HEK293 (cell line): Measurements from ENCODE around the gene RNF217.

Source experiments
- BCL11A ChIP-seq: fragments of 450-650 bp; formaldehyde crosslinking; IDR thresholded peaks from 2 replicates; pipeline ENCODE4 v1.5.1; 2016; ENCODE audit warnings: low read depth, missing biosample characterization, missing genetic modification characterization
- BCL6B ChIP-seq: fragments of 450-650 bp; formaldehyde crosslinking; IDR thresholded peaks from 2 replicates; pipeline ENCODE4 v1.5.1; 2017; ENCODE audit warnings: missing biosample characterization, missing genetic modification characterization
- SALL2 ChIP-seq: fragments of 450-650 bp; formaldehyde crosslinking; IDR thresholded peaks from 2 replicates; pipeline ENCODE4 v1.5.0; 2017; ENCODE audit warnings: missing biosample characterization, mild to moderate bottlenecking, missing genetic modification characterization, borderline replicate concordance
- SP7 ChIP-seq: fragments of 450-650 bp; formaldehyde crosslinking; IDR thresholded peaks from 2 replicates; pipeline ENCODE4 v1.5.1; 2016; ENCODE audit warnings: missing biosample characterization, missing genetic modification characterization
- TSHZ1 ChIP-seq: fragments of 450-650 bp; formaldehyde crosslinking; IDR thresholded peaks from 2 replicates; pipeline ENCODE4 v1.5.1; 2016; ENCODE audit warnings: missing biosample characterization, missing genetic modification characterization, borderline replicate concordance
- YY1 ChIP-seq: fragments of 450-650 bp; formaldehyde crosslinking; IDR thresholded peaks from 2 replicates; pipeline ENCODE4 v1.5.1; 2018; ENCODE audit warnings: missing biosample characterization, missing genetic modification characterization
- YY2 ChIP-seq: fragments of 450-650 bp; formaldehyde crosslinking; IDR thresholded peaks from 2 replicates; pipeline ENCODE4 v1.5.1; 2016; ENCODE audit warnings: missing biosample characterization, missing genetic modification characterization
- ZBTB8A ChIP-seq: fragments of 450-650 bp; formaldehyde crosslinking; IDR thresholded peaks from 2 replicates; pipeline ENCODE4 v1.5.1; 2016; ENCODE audit warnings: missing biosample characterization, missing genetic modification characterization
- ZFP69B ChIP-seq: fragments of 450-650 bp; formaldehyde crosslinking; IDR thresholded peaks from 2 replicates; pipeline ENCODE4 v1.5.1; 2016; ENCODE audit warnings: missing biosample characterization, missing genetic modification characterization
- ZNF19 ChIP-seq: fragments of 450-650 bp; formaldehyde crosslinking; IDR thresholded peaks from 2 replicates; pipeline ENCODE4; 2016; ENCODE audit warnings: missing biosample characterization, missing genetic modification characterization, low read depth
- ZNF239 ChIP-seq: fragments of 450-650 bp; formaldehyde crosslinking; IDR thresholded peaks from 2 replicates; pipeline ENCODE4 v1.5.1; 2016; ENCODE audit warnings: missing biosample characterization, missing genetic modification characterization
- ZNF266 ChIP-seq: fragments of 450-650 bp; formaldehyde crosslinking; IDR thresholded peaks from 2 replicates; pipeline ENCODE4 v1.5.1; 2016; ENCODE audit warnings: missing biosample characterization, missing genetic modification characterization, low read depth
- ZNF274 ChIP-seq, 2 experiments: fragments of 200-500 bp in 1 of 2; fragments of 450-650 bp in 1 of 2; sonication (Bioruptor generic) in 1 of 2; formaldehyde crosslinking in 1 of 2; IDR thresholded peaks; 2 replicates each; pipeline versions ENCODE4 v1.5.1 to v1.6.1; 2014 to 2016; ENCODE audit warnings: borderline replicate concordance in 1 of 2, inconsistent platforms in 1 of 2, low read length in 1 of 2, missing biosample characterization in 1 of 2, missing genetic modification characterization in 1 of 2
- ZNF302 ChIP-seq: fragments of 450-650 bp; formaldehyde crosslinking; IDR thresholded peaks from 2 replicates; pipeline ENCODE4 v1.5.1; 2016; ENCODE audit warnings: missing biosample characterization, missing genetic modification characterization, low read depth
- ZNF335 ChIP-seq: fragments of 450-650 bp; formaldehyde crosslinking; conservative IDR thresholded peaks from 2 replicates; pipeline ENCODE4 v1.5.1; 2016; ENCODE audit warnings: missing biosample characterization, missing genetic modification characterization
- ZNF341 ChIP-seq: fragments of 450-650 bp; formaldehyde crosslinking; IDR thresholded peaks from 2 replicates; pipeline ENCODE4; 2016; ENCODE audit warnings: low read depth, missing biosample characterization, missing genetic modification characterization
- ZNF350 ChIP-seq: fragments of 450-650 bp; formaldehyde crosslinking; IDR thresholded peaks from 2 replicates; pipeline ENCODE4 v1.5.0; 2017; ENCODE audit warnings: missing biosample characterization, mild to moderate bottlenecking, missing genetic modification characterization
- ZNF37A ChIP-seq: fragments of 450-650 bp; IDR thresholded peaks from 2 replicates; pipeline ENCODE4 v1.5.1; 2018; ENCODE audit warnings: missing biosample characterization, missing genetic modification characterization
- ZNF423 ChIP-seq: fragments of 450-650 bp; formaldehyde crosslinking; IDR thresholded peaks from 2 replicates; pipeline ENCODE4 v1.5.1; 2016; ENCODE audit warnings: missing biosample characterization, missing genetic modification characterization
- ZNF473 ChIP-seq: fragments of 450-650 bp; formaldehyde crosslinking; IDR thresholded peaks from 2 replicates; pipeline ENCODE4 v1.5.1; 2017; ENCODE audit warnings: missing biosample characterization, missing genetic modification characterization
- ZNF510 ChIP-seq: fragments of 450-650 bp; formaldehyde crosslinking; IDR thresholded peaks from 2 replicates; pipeline ENCODE4 v1.5.1; 2018; ENCODE audit warnings: mild to moderate bottlenecking, missing genetic modification characterization, missing biosample characterization; ENCODE audit not compliant: insufficient replicate concordance
- ZNF514 ChIP-seq: fragments of 450-650 bp; formaldehyde crosslinking; IDR thresholded peaks from 2 replicates; pipeline ENCODE4 v1.5.1; 2016; ENCODE audit warnings: missing biosample characterization, missing genetic modification characterization
- ZNF549 ChIP-seq: fragments of 450-650 bp; IDR thresholded peaks from 2 replicates; pipeline ENCODE4 v1.5.1; 2018; ENCODE audit warnings: missing biosample characterization, missing genetic modification characterization, mild to moderate bottlenecking, inconsistent platforms, moderate library complexity
- ZNF560 ChIP-seq: fragments of 450-650 bp; formaldehyde crosslinking; IDR thresholded peaks from 2 replicates; pipeline ENCODE4 v1.5.1; 2017; ENCODE audit warnings: missing biosample characterization, missing genetic modification characterization, borderline replicate concordance
- ZNF561 ChIP-seq: fragments of 450-650 bp; IDR thresholded peaks from 2 replicates; pipeline ENCODE4 v1.5.1; 2018; ENCODE audit warnings: missing biosample characterization, missing genetic modification characterization, borderline replicate concordance
- ZNF639 ChIP-seq: fragments of 450-650 bp; formaldehyde crosslinking; IDR thresholded peaks from 2 replicates; pipeline ENCODE4 v1.5.1; 2016; ENCODE audit warnings: missing biosample characterization, missing genetic modification characterization
- ZNF664 ChIP-seq: fragments of 450-650 bp; formaldehyde crosslinking; IDR thresholded peaks from 2 replicates; pipeline ENCODE4 v1.5.1; 2016; ENCODE audit warnings: missing biosample characterization, missing genetic modification characterization
- ZNF677 ChIP-seq: fragments of 450-650 bp; IDR thresholded peaks from 2 replicates; pipeline ENCODE4 v1.5.0; 2018; ENCODE audit warnings: missing biosample characterization, mild to moderate bottlenecking, missing genetic modification characterization, moderate library complexity
- ZNF830 ChIP-seq: fragments of 450-650 bp; IDR thresholded peaks from 2 replicates; pipeline ENCODE4 v1.5.0; 2018; ENCODE audit warnings: missing biosample characterization, missing genetic modification characterization, low read depth, mild to moderate bottlenecking, moderate library complexity
- ZSCAN18 ChIP-seq: fragments of 450-650 bp; formaldehyde crosslinking; IDR thresholded peaks from 2 replicates; pipeline ENCODE4 v1.5.1; 2016; ENCODE audit warnings: missing biosample characterization, missing genetic modification characterization
- TF ChIP-seq, protein P1 (sequence below): fragments of 450-650 bp; formaldehyde crosslinking; IDR thresholded peaks from 2 replicates; pipeline ENCODE4 v1.5.1; 2017; ENCODE audit warnings: missing biosample characterization, missing genetic modification characterization

RNF217 gene

DNA sequence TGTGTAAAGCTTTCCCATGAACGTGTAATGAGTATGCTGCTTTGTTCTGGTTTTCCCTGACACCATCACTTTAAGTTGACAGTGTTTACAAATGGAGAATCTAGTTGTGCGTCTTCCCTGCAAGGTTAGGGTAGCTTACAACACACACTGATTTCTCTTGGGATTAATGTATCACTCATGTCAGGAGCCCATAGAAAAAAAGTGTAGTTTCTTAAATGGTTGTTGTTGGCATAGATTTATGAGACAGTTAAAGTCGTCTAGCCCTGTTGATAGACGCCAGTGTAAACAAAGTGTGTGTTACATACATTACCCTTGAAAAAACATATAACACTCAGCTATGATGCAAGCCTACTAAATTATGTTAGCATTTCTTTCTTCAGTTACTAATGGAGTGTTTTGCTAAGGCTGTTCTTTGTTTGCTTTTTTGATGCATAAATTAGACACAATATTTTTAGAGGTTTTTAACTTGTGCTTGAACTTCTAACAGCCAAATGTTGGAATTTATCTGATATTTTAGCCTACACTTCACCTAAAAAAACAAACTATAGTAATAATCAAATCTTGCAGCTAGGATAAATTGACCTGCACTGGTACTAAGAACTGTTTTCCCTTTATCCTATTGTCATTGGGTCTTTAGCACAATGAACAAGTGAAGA, 88.6 kb downstream of the RNF217 start (continued):
- TF ChIP-seq ZNF549 (tag by site-specific recombination) (no peak), ZNF302 (no peak), ZNF677 (tag by site-specific recombination) (peak; percentile 29; the same call in 1 of the 2 replicates), SP7 (tag by site-specific recombination) (peak; percentile 88), YY1 (tag by site-specific recombination) (peak; percentile 55; the same call in 1 of the 2 replicates), ZNF423 (tag by site-specific recombination) (0 out of 2 replicates have a peak, but pooled peaks have one; percentile 31), SALL2 (no peak), ZNF830 (no peak), ZNF335 (tag by site-specific recombination) (peak; percentile 32), YY2 (tag by site-specific recombination) (0 out of 2 replicates have a peak, but pooled peaks have one; percentile 34), ZNF274 (IDR thresholded peaks at IDR 0.05; ENCODE audit: low read length) (no peak), ZNF274 (tag by site-specific recombination; IDR thresholded peaks at IDR 0.05; ENCODE audit: borderline replicate concordance) (no peak), ZNF510 (peak; percentile 32), ZNF560 (tag by site-specific recombination) (no peak), BCL6B (tag by site-specific recombination) (peak; percentile 80; the same call in 1 of the 2 replicates), ZNF239 (tag by site-specific recombination) (peak; percentile 49; the same call in 1 of the 2 replicates), ZNF341 (tag by site-specific recombination) (0 out of 2 replicates have a peak, but pooled peaks have one; percentile 15), ZNF639 (tag by site-specific recombination) (peak; percentile 97), ZFP69B (tag by site-specific recombination) (peak; percentile 96), ZSCAN18 (tag by site-specific recombination) (no peak; the same call in 1 of the 2 replicates), BCL11A (tag by site-specific recombination) (peak; percentile 90), ZNF37A (tag by site-specific recombination) (peak; percentile 39; the same call in 1 of the 2 replicates), ZNF473 (tag by site-specific recombination) (no peak), ZNF19 (tag by site-specific recombination) (0 out of 2 replicates have a peak, but pooled peaks have one; percentile 5), ZNF350 (tag by site-specific recombination) (peak; percentile 42; the same call in 1 of the 2 replicates), ZBTB8A (tag by site-specific recombination) (peak; percentile 75), TSHZ1 (tag by site-specific recombination) (peak; percentile 99), ZNF514 (tag by site-specific recombination) (no peak), ZNF561 (peak; percentile 91; the same call in 1 of the 2 replicates), ZNF664 (tag by site-specific recombination) (peak; percentile 82), ZNF266 (tag by site-specific recombination) (no peak)
- TF ChIP-seq, protein P1, sequence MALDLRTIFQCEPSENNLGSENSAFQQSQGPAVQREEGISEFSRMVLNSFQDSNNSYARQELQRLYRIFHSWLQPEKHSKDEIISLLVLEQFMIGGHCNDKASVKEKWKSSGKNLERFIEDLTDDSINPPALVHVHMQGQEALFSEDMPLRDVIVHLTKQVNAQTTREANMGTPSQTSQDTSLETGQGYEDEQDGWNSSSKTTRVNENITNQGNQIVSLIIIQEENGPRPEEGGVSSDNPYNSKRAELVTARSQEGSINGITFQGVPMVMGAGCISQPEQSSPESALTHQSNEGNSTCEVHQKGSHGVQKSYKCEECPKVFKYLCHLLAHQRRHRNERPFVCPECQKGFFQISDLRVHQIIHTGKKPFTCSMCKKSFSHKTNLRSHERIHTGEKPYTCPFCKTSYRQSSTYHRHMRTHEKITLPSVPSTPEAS (tag by site-specific recombination) = peak; percentile 67
